Measurements from ENCODE around the gene CYP27B1. TPM values are rescaled to one million over a fixed set of nuclear protein-coding genes. Genes with fewer than 3 reads are reported as not detected.

CYP27B1 gene
- total and polyA plus RNA-seq, 4 donors = 0.05 to 1.6 (median 0.17) TPM

GRCh38 chr12:57736741-57737466, 30.0 kb downstream of the CYP27B1 start:
- Histone ChIP-seq H3K9me3 (ENCODE audit: control insufficient read depth in 4 of 4, low read length in 3 of 4) (no peaks in the 10 kb centered on the region), H3K27me3 (ENCODE audit: control insufficient read depth in 4 of 4, insufficient read depth in 4 of 4, low read length in 3 of 4) (peaks cover 0 to 10% (median 4%) of the 10 kb centered on the region in 4 donors), H3K27ac (ENCODE audit: low read depth in 1 of 2, low read length in 2 of 2) (no peak overlapping the region), H3K36me3 (ENCODE audit: control insufficient read depth in 4 of 4, insufficient read depth in 3 of 4, low read depth in 1 of 4, low read length in 3 of 4) (no peaks in the 10 kb centered on the region), H3K9ac (ENCODE audit: low read depth in 1 of 2, low read length in 2 of 2) (no peak overlapping the region), H3K4me3 (ENCODE audit: low read depth in 1 of 3, low read length in 3 of 3) (peak overlapping the region in 1 of 3 donors; percentile 24), H3K4me1 (ENCODE audit: control insufficient read depth in 4 of 4, insufficient read depth in 4 of 4, low read length in 3 of 4) (peaks cover 3 to 22% (median 15%) of the 10 kb centered on the region in 4 donors)
- TF ChIP-seq FOXA2 (IDR thresholded peaks at IDR 0.05) (no peak), REST (IDR thresholded peaks at IDR 0.05) (no peak), RAD21 (IDR thresholded peaks at IDR 0.05) (no peak), SP1 (IDR thresholded peaks at IDR 0.05) (no peak), JUND (IDR thresholded peaks at IDR 0.05) (no peak), NR2F2 (IDR thresholded peaks at IDR 0.05) (no peak), HNF4A (conservative IDR thresholded peaks at IDR 0.05) (no peak), FOXA1 (IDR thresholded peaks at IDR 0.05) (no peak), TAF1 (conservative IDR thresholded peaks at IDR 0.05) (no peak), HNF4G (IDR thresholded peaks at IDR 0.05) (no peak)
- TF ChIP-seq, protein P1, sequence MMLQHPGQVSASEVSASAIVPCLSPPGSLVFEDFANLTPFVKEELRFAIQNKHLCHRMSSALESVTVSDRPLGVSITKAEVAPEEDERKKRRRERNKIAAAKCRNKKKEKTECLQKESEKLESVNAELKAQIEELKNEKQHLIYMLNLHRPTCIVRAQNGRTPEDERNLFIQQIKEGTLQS (IDR thresholded peaks at IDR 0.05) = no peak
- no peak for DNase-seq (ENCODE audit: low spot score)
- WGBS = 26% methylated on average over 31 of the region's 31 CpGs

- Histone ChIP-seq H3K9ac (ENCODE audit: low read depth in 1 of 2, low read length in 2 of 2) (no peak overlapping the region), H3K27ac (ENCODE audit: low read depth in 1 of 2, low read length in 2 of 2) (no peak overlapping the region), H3K9me3 (ENCODE audit: control insufficient read depth in 4 of 4, low read length in 3 of 4) (no peaks in the 10 kb centered on the region), H3K36me3 (ENCODE audit: control insufficient read depth in 4 of 4, insufficient read depth in 3 of 4, low read depth in 1 of 4, low read length in 3 of 4) (no peaks in the 10 kb centered on the region), H3K4me3 (ENCODE audit: low read depth in 1 of 3, low read length in 3 of 3) (no peak overlapping the region), H3K27me3 (ENCODE audit: control insufficient read depth in 4 of 4, insufficient read depth in 4 of 4, low read length in 3 of 4) (peaks cover 0 to 10% (median 4%) of the 10 kb centered on the region in 4 donors), H3K4me1 (ENCODE audit: control insufficient read depth in 4 of 4, insufficient read depth in 4 of 4, low read length in 3 of 4) (peaks cover 3 to 22% (median 15%) of the 10 kb centered on the region in 4 donors)
- TF ChIP-seq RAD21 (IDR thresholded peaks at IDR 0.05) (peak in 1 of 2 donors; percentile 37), SP1 (IDR thresholded peaks at IDR 0.05) (no peak), NR2F2 (IDR thresholded peaks at IDR 0.05) (no peak), HNF4G (IDR thresholded peaks at IDR 0.05) (no peak)
- TF ChIP-seq, protein P2, sequence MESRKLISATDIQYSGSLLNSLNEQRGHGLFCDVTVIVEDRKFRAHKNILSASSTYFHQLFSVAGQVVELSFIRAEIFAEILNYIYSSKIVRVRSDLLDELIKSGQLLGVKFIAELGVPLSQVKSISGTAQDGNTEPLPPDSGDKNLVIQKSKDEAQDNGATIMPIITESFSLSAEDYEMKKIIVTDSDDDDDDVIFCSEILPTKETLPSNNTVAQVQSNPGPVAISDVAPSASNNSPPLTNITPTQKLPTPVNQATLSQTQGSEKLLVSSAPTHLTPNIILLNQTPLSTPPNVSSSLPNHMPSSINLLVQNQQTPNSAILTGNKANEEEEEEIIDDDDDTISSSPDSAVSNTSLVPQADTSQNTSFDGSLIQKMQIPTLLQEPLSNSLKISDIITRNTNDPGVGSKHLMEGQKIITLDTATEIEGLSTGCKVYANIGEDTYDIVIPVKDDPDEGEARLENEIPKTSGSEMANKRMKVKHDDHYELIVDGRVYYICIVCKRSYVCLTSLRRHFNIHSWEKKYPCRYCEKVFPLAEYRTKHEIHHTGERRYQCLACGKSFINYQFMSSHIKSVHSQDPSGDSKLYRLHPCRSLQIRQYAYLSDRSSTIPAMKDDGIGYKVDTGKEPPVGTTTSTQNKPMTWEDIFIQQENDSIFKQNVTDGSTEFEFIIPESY (IDR thresholded peaks at IDR 0.05) = no peak
- WGBS = 21% methylated on average over 49 of the region's 49 CpGs
- no peak for DNase-seq (ENCODE audit: low spot score)
These were observed 30.7 kb downstream of the CYP27B1 start for GRCh38 chr12:57735952-57736740.

Measured in liver (tissue), 9 donors.